GM12892 (cell line): ENCODE results near the gene RALGAPA2.

Experiments
- DNase-seq: peaks from one replicate; pipeline ENCODE4 v3.0.0; 2011; ENCODE audit not compliant: insufficient read length
- FAIRE-seq: peaks from 2 replicates; lab custom pipeline; 2011; peaks lifted over from hg19 to GRCh38; lab: Jason Lieb, UNC
- POLR2A ChIP-seq: IDR thresholded peaks from 2 replicates; pipeline ENCODE4 v1.6.1; 2011; ENCODE audit warnings: low read depth, low read length, control low read depth
- POLR2AphosphoS5 ChIP-seq: IDR thresholded peaks from 2 replicates; pipeline ENCODE4 v1.6.1; 2011; ENCODE audit warnings: low read depth, low read length, control low read depth
- TAF1 ChIP-seq: IDR thresholded peaks from 2 replicates; pipeline ENCODE4 v1.6.1; 2011; ENCODE audit warnings: low read depth, mild to moderate bottlenecking, control low read depth, low read length, borderline replicate concordance

The RALGAPA2 gene

DNA sequence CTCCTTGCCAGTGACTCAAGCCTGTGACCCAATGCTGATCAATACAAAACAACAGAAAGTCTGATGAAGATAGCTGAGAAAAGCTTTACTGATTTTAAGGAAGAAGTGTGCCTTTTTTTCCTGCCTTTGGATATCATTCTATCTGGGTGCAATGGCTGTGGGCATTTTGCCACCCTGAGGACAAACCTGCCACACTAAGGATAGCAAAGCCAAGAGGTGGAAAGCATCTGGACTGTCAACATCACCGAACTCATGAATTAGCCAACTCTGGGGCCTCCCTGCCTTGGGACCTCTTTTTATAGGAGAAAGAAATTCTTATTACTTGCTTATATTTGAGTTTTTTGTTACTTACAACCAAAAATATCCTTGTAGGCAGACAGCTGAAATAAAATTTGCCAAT is 19.9 kb downstream of the RALGAPA2 start:
- DNase-seq (no peak), FAIRE-seq (no peak)
- no peak for TF ChIP-seq TAF1
- no peak for TF ChIP-seq POLR2AphosphoS5
- TF ChIP-seq POLR2A = no peak

DNA sequence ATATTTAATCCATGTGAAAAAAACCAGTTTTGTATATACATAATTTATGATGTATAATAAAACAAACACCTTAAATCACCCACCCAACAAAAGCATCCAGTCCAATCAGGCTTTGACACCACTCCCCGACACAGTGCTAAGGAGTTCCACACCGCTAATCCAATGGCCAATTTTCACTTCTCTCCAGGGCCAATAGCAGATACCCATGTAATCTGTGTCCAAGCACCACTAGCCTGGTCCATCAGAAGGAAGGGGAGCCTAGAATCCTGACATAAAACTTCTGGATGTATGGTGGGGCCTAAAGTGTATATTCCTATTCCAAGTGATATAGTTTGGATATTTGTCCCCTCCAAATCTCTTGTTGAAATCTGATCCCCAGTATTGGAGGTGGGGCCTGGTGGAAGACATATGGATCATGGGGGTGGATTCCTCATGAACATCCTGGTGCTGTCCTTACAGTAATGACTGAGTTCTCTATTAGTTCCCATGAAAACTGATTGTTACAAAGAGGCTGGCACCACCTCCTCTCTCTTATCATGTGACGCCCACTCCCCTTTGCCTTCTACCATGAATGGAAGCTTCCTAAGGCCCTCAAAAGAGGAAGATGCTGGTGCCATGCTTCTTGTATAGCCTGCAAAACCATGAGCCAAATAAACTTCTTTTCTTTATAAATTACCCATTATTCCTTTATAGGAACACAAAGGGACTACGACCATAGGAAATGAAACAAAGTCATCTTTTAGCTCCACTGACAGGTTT is 20.8 kb downstream of the RALGAPA2 start:
- no peak for DNase-seq
- FAIRE-seq = no peak
- TF ChIP-seq TAF1 (no peak), POLR2A (no peak), POLR2AphosphoS5 (no peak)

DNA sequence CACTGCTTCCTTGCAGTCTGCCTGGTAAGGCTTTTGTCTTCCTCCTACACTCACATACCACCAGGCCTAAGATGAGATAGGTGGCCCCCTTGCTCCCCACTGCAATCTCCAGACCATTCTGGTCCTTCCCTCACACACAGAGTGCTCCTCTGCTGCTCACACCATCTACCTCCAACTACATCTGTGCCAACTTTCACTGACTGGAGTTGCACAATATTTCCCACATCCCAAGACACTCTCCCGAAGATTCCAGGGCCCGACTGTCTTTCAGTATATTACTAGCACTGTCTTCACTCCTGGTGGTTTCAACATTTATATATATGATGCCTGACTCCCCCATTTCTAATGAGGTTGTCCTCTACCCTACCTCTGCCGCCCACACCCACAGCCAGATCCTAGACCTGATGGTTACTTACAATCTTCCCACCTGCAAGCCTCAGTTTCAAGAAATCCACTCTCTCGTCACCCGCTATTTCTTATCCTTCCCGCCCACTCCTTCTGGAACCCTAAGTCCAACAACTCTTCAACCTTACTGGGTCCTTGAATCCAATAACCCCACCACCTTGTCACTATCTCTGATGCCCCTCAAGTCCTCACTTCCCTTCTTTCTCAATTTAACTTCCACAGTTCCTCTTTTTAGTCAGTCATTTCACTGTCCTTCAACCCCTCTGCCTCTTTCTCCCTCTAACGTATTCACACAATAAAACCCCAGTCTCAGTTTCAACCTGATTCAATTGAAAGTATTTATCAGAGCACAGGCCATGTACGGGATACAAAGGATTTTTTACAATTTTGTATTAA is 21.6 kb downstream of the RALGAPA2 start:
- no peak for DNase-seq
- no peak for TF ChIP-seq TAF1
- TF ChIP-seq POLR2AphosphoS5 = no peak
- no peak for TF ChIP-seq POLR2A
- peak; percentile 67 for FAIRE-seq

DNA sequence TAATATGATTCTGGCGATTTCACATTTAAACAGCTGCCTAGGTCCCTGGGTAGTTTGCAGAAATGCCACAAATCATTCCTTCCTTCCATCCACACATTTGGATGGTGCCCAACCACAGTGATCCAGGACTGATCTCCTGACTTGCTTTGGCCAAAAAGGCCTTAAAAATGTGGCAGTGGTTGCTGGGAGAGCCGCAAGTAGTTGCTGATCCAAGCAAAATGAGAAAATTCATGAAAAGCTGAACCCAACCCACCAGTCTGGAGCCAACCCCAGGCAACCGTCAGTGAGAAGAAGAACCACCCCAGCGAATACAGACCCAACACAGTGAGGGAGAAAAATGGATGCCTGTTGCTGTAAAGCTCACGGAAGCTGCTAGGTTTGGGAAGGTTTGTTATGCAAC is 25.1 kb downstream of the RALGAPA2 start:
- DNase-seq (no peak), FAIRE-seq (no peak)
- TF ChIP-seq POLR2A = no peak
- TF ChIP-seq POLR2AphosphoS5 = no peak
- no peak for TF ChIP-seq TAF1

DNA sequence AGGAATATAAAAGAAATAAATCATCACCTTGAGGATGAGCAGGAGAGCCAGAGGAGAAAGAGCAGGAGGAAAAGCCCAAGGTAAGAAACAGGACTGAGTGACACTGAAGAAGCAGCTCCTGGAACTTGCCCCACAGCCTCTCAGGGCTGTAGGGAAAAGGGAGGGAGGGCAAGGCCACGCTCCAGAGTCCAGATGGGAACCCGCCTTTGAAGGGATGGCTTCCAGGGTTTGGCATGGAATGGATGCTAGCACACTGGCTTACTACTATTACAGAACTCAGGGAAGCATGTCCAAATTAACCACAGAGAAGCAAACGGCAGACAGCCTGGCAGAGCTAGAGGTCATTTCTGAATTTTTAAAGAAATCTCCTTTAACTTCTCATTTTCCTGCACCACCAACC is 26.8 kb downstream of the RALGAPA2 start:
- TF ChIP-seq POLR2AphosphoS5 (no peak), TAF1 (no peak), POLR2A (no peak)
- DNase-seq = no peak
- FAIRE-seq = no peak

DNA sequence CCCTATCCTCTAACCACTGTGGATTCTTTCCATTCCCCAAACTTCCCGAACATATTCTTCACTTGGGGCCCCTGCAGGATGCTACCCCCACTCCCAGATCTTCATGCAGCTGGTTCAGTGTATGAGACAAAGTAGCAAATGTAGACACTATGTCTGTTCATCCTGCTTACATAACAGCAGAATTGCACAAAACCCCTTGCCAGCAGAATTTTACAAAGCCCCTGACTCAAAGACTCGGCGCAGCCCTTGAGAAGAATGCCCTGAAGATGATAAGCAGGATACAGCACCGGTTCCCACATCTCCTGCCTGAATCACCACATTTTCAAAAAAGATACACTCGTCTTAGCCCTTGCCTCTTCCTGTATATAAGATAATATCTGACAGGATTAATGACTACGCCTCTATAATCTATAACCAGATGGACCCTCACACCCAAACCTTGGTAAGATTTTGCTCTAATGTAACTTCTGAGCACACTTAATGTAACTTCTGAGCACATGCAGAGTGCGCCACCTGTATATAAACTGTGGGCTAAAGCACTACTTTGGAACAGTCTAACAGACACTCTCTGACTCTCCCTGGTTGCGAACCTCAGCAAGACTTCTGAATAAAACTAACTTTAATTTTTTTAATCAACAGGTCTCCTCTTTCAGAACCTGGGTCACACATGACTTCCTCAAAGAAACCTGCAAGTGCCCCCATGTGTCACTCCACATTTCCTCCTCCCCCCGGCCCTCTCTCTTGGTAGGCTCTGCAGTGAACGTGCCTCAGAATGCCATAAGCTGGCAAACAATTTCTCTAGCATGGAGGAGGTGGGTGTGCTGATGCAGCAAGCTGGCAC is 28.7 kb downstream of the RALGAPA2 start:
- no peak for FAIRE-seq
- no peak for TF ChIP-seq TAF1
- no peak for TF ChIP-seq POLR2AphosphoS5
- TF ChIP-seq POLR2A = no peak

DNA sequence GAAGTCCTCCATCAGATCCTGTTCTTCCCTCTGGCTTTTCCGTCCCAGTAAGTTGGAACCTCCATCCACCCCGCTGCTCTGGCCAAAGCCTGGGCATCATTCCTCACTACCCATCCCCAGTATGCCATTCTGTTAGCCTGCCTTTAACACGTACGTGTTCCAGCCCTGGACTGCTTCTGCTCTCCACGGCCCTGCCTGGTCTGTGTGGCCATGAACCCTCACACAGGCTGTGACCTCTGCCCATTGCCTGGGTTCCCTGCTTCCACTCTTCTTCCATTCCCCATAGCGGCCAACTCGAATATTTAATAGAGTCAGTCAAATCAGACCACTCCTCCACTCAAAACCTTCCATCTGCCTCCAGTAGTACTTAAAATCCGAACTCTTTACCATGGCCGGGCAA is 29.4 kb downstream of the RALGAPA2 start:
- FAIRE-seq (no peak), DNase-seq (no peak)
- TF ChIP-seq TAF1 (no peak), POLR2A (no peak), POLR2AphosphoS5 (no peak)

More for the DNA sequence above, 28.7 kb downstream of the RALGAPA2 start:
- DNase-seq = no peak

DNA sequence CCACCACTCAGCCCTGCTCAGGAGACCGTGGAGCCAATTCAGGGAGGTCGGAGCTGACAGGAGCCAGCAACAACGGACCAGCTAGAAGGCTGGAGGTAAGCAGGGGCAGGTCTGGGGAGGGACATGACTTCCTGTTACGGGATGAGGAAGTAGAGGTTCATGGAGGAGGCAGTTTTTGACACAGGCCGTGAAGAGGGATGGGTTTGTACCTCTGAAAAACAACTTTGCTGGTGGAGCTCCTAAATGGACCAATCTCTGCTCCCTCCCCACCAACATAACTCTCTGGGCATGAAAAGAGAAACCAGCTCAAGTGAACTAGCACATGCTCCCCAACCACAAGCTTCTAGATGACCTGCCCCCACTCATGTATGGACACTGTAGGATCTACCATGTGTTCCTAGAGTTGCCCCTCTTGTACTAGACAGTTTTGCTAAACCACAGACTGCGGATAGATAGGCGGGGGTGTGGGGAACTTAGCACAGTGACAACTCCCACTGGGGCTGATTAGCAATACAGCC is 31.4 kb downstream of the RALGAPA2 start:
- no peak for DNase-seq
- TF ChIP-seq TAF1 (no peak), POLR2A (no peak), POLR2AphosphoS5 (no peak)
- no peak for FAIRE-seq

DNA sequence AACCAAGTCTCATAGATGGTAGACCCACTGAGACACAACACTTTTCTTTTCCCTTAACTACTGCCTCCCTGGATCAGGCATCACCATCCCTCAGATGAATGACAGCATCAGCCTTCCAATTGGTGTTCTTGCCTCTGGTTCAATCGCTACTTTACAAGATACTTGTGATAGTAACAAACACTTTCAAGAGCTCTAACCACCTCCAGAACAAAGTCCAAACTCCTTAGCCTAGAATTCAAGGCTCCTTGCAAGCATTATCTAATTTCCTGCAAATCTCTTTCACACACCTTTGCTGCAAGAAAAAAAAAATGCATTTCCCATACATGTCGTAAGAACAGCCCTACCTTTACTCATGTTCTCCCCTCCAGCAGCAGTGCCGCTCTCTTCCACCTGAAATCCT is 33.1 kb downstream of the RALGAPA2 start:
- TF ChIP-seq TAF1 (no peak), POLR2A (no peak), POLR2AphosphoS5 (no peak)
- DNase-seq (no peak), FAIRE-seq (no peak)

DNA sequence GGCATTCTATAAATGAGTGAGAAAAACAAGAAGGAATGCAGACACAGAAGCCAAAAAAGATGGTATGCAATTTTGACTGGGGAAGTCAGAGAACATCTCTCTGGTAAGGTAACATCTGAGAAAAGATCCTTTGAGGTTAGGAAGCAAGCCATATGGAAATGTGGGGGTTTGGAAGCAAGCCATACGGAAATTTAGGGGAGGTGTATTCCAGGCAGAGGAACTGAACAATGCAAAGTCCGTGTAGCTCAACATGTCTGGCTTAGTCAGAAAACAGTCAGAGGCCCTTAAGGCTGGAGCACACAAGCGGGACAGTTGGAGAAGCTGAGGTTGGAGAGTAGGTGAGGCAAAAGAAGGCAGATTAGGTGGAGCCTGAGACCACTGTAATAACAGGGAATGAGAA is 35.3 kb downstream of the RALGAPA2 start:
- DNase-seq (no peak), FAIRE-seq (no peak)
- no peak for TF ChIP-seq POLR2AphosphoS5
- no peak for TF ChIP-seq POLR2A
- no peak for TF ChIP-seq TAF1

DNA sequence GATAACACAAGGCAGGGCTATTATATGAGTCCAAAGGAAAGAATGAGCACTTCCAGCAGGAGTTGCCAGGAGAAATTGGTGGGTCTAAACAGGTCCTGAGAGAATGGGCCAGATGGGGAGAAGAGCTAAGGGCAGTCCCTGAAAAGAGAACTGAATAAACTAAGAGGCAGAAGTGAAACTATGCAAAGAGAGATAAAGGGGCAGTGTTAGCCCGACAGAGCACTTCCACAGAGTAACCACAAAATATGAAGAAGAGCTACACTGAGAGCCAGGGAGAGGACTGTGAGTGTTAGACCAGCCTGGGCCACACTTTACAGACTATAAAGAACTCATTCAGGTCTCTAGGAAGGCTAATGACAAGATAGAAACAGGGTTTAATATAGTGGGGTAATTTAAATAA is 43.8 kb downstream of the RALGAPA2 start:
- TF ChIP-seq TAF1 (no peak), POLR2A (no peak), POLR2AphosphoS5 (no peak)
- DNase-seq (peak; percentile 20), FAIRE-seq (peak; percentile 78)

DNA sequence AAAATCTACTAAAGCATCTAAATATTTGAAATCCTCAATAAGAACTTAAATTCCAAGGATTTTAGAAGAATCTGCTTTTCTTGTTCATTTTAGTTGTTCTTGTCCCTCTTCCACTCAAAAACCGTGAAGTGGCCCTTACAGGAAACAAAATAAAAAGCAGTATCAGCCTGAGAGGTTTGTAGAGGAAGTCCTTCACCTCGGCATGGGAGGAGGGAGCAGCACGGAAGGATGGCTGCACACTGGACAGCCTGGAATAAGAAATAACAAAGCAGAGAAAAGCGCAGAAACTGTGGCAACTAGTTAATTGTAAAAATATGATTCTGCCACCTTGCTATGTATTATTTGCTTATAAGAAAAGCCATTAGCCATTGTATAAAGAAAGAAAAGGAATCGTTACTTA is 46.1 kb downstream of the RALGAPA2 start:
- DNase-seq (no peak), FAIRE-seq (no peak)
- TF ChIP-seq POLR2A = no peak
- no peak for TF ChIP-seq POLR2AphosphoS5
- TF ChIP-seq TAF1 = no peak
